Muscle of arm (tissue), 12 donors: ENCODE measurements around the gene GPR158. TPM values are rescaled to one million over a fixed set of nuclear protein-coding genes. Genes with fewer than 3 reads are reported as not detected.
A peak's percentile ranks its signal among the peaks of the same experiment; 100 is the strongest.

Source experiments
- DNase-seq: peaks from one replicate; pipeline ENCODE4 v3.0.0-alpha.2; 2013
- polyA plus RNA-seq, 12 donors: library from polyadenylated mRNA; unstranded; fragments of 120-200 nt; gene quantifications; one replicate each; pipeline ENCODE4 v1.2.1, GENCODE V29; 2013; ENCODE audit not compliant: insufficient read length in 12 of 12

Gene GPR158
- polyA plus RNA-seq, 12 donors: 0.03 to 0.17 (median 0.08) TPM; not detected in 2

GRCh38 chr10:25564351-25564750 is 389.6 kb downstream of the GPR158 start:
- no peak for DNase-seq

DNA sequence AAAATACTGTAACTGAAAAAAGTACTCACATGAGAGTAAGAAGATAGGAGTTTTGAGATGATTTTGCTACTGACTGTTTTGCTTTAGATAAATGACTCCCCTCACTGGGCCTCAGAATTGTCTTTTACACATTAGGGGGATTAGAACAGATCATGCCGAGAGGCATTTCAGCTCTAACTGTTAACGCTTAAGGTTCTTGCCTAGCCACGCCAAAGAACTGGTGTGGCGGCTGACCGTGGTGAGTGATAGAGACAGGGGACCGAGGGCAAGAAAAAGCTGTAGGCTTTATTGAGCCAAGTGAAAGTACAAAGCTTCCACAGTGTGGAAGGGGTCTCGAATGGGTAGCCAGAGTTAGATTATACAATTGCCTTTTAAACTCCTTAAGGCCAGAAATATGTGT is 390.8 kb downstream of the GPR158 start:
- no peak for DNase-seq

DNA sequence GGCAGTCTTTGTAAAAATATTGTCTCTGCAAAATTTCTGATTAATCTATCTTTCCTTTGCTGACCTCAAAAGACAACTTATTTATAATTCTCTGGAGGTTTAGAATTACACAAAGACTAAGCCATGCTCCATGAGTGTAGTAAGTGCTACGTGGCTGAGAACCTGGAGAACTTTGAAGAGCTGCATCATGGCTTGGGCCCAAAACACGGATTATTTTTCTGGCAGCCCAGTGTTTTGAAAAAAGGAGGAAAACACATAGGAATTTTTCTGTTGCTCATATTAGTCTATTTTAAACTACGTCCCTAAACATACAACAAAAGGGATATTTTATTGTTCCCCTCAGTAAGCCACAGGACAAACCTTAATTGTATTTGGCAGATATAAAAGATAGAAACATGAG is 398.5 kb downstream of the GPR158 start:
- DNase-seq: peak; percentile 4

- no peak for DNase-seq
Measured at GRCh38 chr10:25575343-25575742, 400.5 kb downstream of the GPR158 start.

DNA sequence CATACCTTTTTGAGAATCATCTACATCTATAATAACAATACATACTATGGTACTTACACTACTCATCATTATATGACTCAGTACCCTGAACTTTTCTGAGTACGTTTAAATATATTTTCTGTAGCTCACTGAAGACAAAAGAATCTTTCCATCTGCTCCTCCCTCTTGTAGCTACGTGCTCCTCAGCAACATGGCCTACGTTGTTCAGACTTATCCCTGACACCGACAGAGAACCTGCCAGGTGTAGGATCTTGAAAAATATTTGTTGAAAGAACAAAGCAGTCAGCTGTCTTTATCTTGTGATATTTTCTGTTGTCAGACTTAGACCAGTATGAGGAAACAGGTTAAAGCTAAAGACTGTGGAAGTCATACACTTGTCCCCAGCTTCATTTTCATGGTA is 403.3 kb downstream of the GPR158 start:
- no peak for DNase-seq

DNA sequence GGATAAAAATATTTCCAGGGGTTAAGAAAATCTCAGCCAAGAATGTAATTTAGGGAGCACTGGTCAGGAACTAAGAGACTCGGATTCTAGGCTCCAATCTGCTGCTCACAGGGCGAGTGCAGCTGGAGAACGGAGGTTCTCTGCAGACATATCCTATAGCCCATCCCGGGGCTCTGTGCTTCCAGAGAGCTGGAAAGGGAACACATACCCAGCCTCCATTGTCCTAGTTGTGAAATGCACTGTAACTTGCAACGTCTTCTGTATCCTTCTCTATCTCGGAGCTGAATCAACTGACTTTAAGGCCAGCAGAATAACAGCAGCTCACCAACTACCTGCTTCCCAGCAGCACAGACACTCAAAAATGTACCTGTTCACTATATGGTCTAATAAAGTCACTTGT is 408.2 kb downstream of the GPR158 start:
- DNase-seq: no peak

- no peak for DNase-seq
Measured at GRCh38 chr10:25600651-25601050, 425.9 kb downstream of the GPR158 start.

DNA sequence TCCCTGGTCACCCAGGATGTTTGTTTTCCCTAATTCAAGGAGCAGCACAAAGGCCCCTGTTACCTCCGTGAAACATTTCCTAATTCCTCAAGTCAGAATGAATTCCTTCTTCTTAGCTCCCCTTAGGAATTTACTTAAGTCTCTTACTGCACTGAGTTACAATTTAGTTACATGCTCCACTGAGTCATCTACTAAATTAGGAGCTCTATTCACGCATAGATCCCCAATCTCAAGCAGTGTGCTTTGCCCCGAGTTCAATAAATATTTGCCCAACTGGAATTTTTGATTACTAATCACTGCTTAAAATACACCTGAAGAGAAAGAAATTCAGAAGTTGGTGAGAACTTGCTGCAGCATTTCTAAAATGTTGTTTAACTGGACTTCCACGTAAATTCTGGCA is 429.8 kb downstream of the GPR158 start:
- DNase-seq: no peak

DNA sequence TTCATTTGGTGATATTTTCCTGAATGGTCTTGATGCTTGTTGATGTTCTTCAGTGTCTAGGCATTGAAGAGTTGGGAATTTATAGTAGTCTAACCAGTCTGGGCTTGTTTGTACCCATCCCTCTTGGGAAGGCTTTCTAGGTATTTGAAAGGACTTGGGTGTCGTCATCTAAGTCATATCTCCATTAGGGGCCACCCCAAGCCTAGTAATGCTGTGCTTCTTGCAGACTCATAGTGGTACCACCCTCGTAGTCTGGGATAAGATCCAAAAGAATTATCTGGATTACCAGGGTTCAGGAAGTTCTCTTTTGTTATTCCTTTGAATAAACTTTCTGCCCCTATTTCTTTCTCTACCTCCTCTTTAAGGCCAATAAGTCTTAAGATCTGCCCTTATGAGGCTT is 439.9 kb downstream of the GPR158 start:
- DNase-seq: no peak

GRCh38 chr10:25615926-25616325 is 441.1 kb downstream of the GPR158 start:
- no peak for DNase-seq

- DNase-seq: no peak
Measured at GRCh38 chr10:25616903-25617592, 442.2 kb downstream of the GPR158 start.

- no peak for DNase-seq
Measured at GRCh38 chr10:25627606-25628005, 452.8 kb downstream of the GPR158 start.

- DNase-seq: no peak
Measured at GRCh38 chr10:25629333-25629732, 454.5 kb downstream of the GPR158 start.

GRCh38 chr10:25631471-25631870 is 456.7 kb downstream of the GPR158 start:
- no peak for DNase-seq

DNA sequence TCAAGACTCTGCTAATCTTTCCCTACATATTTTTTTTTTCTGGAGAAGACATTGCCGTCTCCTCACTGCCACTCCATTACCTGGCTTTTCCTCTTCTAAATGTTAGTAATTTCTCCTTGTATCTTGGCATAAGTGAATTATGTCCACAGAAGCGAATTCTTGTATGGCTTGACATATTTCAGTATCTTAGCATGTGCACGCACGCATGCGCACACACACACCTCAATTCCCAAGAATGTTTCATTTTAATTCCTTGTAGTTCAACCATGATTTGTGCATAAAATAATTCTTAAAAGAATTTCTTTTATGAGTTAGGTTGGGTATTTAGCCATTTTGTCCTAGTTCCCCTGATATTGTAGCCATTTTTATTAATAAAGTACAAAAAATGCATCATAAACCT is 458.0 kb downstream of the GPR158 start:
- DNase-seq: no peak

GRCh38 chr10:25633542-25633941 is 458.7 kb downstream of the GPR158 start:
- DNase-seq: no peak

- DNase-seq: no peak
Measured at GRCh38 chr10:25639646-25640045, 464.8 kb downstream of the GPR158 start.

- DNase-seq: no peak
Measured at GRCh38 chr10:25641595-25641994, 466.8 kb downstream of the GPR158 start.

DNA sequence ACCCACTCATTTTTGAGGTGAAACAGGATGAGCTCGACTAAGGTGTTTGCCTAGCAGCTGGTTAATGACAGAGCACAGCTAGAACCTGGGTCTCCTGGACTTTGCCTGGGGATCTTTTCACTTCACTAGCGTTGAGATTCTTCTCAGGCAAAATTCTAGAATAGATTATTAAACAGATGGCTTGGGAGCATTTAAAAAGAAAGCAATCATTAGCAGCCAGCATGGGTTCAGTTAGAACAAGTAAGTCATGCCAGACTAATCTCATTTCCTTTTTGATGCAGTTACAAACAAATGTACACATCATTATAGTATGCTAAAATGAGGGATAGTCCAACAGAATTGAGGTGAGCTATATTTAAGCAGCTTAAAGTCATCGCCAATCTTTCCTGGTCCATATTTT is 467.9 kb downstream of the GPR158 start:
- no peak for DNase-seq

DNA sequence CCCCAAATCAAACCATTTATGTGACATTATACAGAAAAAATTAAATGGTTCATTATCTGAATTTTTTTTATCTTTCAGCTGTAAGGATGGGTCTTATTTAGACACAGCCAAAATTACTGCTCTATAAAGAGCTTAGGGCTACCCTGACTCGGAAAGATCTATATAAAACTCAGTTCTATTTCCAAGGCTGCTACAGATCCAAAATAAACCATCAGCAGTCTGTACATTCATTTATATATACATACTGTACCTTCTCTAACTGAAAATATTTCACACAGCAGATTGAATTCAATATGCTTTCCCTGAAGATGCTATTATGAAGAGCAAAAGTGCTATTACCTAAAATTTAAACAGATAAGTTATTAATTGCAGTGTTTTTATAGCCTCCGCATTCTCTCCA is 471.6 kb downstream of the GPR158 start:
- no peak for DNase-seq

DNA sequence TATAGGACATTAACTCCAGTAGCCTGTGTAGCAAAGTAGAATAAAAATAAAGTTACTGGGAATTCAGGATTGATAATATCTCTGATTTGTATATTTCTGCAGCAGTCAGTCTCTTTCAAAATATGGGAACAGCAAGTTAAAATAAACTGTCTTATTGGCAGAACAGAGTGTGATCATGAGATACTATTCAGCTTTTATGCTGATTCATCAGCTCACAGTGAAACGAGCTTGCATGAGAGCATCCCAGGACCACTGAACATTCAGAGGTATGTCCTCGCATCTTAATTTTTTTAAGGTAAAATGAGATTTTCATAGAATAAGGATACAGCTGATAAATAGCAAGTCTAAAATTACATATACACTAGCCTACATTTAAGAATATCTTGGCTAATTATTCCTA is 476.7 kb downstream of the GPR158 start:
- no peak for DNase-seq
